ENCODE data around the gene KLHDC4. TPM values are rescaled to one million over a fixed set of nuclear protein-coding genes. Genes with fewer than 3 reads are reported as not detected.

The KLHDC4 gene
- total RNA-seq, 1 donor from 2014 or later = 29.0 TPM

DNA sequence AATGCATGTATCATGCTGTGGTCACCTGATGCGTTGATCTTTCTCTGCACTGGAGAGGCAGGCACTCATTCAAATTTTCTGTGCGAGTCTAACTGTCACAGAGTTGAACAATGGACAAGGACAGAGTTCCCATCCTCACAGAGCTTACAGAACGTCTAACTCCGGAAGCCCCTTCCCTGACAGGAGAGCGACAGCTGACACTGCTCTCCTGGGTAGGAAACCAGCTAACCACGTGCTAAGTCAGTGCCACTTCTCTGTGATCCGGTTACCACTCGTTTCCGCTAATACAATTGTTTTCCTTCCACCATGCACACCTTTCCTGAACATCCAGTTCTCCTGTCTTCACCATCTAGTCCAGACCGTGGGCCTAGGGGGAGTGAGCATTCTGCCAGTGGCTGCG lies 11.3 kb downstream of the KLHDC4 start:
- TF ChIP-seq, protein P1, sequence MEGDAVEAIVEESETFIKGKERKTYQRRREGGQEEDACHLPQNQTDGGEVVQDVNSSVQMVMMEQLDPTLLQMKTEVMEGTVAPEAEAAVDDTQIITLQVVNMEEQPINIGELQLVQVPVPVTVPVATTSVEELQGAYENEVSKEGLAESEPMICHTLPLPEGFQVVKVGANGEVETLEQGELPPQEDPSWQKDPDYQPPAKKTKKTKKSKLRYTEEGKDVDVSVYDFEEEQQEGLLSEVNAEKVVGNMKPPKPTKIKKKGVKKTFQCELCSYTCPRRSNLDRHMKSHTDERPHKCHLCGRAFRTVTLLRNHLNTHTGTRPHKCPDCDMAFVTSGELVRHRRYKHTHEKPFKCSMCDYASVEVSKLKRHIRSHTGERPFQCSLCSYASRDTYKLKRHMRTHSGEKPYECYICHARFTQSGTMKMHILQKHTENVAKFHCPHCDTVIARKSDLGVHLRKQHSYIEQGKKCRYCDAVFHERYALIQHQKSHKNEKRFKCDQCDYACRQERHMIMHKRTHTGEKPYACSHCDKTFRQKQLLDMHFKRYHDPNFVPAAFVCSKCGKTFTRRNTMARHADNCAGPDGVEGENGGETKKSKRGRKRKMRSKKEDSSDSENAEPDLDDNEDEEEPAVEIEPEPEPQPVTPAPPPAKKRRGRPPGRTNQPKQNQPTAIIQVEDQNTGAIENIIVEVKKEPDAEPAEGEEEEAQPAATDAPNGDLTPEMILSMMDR (conservative IDR thresholded peaks at IDR 0.05; ENCODE audit: low read depth, low read length) = no peak
- no peak overlapping the region for H3K4me3 ChIP-seq (ENCODE audit: low read depth, low read length)
- DNase-seq (ENCODE audit: low read depth) = no peak

- no peak overlapping the region for H3K4me3 ChIP-seq (ENCODE audit: low read depth, low read length)
- TF ChIP-seq, protein P1 (conservative IDR thresholded peaks at IDR 0.05; ENCODE audit: low read depth, low read length) = no peak
- DNase-seq (ENCODE audit: low read depth) = no peak
These were observed 18.0 kb downstream of the KLHDC4 start for GRCh38 chr16:87747626-87748414.

- H3K4me3 ChIP-seq (ENCODE audit: low read depth, low read length) = no peak overlapping the region
- TF ChIP-seq, protein P1 (conservative IDR thresholded peaks at IDR 0.05; ENCODE audit: low read depth, low read length) = no peak
- no peak for DNase-seq (ENCODE audit: low read depth)
These were observed 19.6 kb downstream of the KLHDC4 start for GRCh38 chr16:87746178-87746577.

DNA sequence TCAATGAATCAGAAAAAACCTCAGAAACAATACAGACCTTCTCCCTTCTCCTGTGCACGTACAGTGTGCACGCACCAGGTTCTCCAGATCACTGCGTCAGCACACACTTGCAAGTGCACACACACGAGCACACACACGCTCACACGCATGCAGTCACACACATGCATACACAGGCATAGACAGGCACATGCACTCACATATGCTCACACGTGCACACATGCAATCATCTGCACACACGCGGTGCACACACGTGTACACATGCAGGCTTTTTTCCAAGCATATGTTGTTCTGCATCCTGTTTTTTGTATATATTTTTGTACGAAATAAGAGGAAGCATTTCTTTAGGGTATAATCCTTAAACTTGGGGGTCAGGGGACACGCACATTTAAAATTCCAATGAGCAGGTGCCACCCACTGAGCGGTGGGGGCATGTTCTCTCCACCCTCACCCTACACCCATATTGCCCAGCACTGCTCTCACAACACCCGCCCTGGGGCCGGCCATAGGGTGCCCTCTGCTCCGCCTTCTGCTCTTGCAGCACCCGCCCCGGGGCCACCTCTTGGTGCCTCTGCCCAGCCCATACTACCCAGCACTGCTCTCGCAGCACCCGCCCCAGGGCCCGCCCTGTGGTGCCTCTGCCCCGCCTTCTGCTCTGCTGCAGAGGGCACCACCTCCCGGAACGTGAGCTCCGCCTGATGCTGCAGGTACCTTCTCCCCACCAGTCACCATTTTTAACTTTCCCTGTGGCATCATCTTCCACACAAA lies 20.9 kb downstream of the KLHDC4 start:
- H3K4me3 ChIP-seq (ENCODE audit: low read depth, low read length) = no peak overlapping the region
- no peak for DNase-seq (ENCODE audit: low read depth)
- TF ChIP-seq, protein P1 (conservative IDR thresholded peaks at IDR 0.05; ENCODE audit: low read depth, low read length) = no peak

- TF ChIP-seq, protein P1 (conservative IDR thresholded peaks at IDR 0.05; ENCODE audit: low read depth, low read length) = no peak
- H3K4me3 ChIP-seq (ENCODE audit: low read depth, low read length) = no peak overlapping the region
- no peak for DNase-seq (ENCODE audit: low read depth)
These were observed 22.9 kb downstream of the KLHDC4 start for GRCh38 chr16:87742781-87743490.

- H3K4me3 ChIP-seq (ENCODE audit: low read depth, low read length) = no peak overlapping the region
- TF ChIP-seq, protein P1 (conservative IDR thresholded peaks at IDR 0.05; ENCODE audit: low read depth, low read length) = no peak
- no peak for DNase-seq (ENCODE audit: low read depth)
These were observed 23.9 kb downstream of the KLHDC4 start for GRCh38 chr16:87741700-87742415.
